Ovary (tissue), 9 donors: Measurements from ENCODE around the gene CTNNBL1. TPM values are rescaled to one million over a fixed set of nuclear protein-coding genes. Genes with fewer than 3 reads are reported as not detected.

ENCODE experiments used
- DNase-seq, 5 donors: peaks; one replicate each; pipeline ENCODE4 v3.0.0-alpha.2; 2019 to 2020
- H3K27ac ChIP-seq, 2 donors: fragments of 200-600 bp; one replicate each; pipeline versions ENCODE4 v1.5.1 to v1.8.0; 2019 to 2022
- H3K27me3 ChIP-seq: fragments of 200-600 bp; one replicate; pipeline ENCODE4 v1.8.0; 2022
- H3K36me3 ChIP-seq: fragments of 200-600 bp; sonication (generic); one replicate; pipeline ENCODE4 v1.5.1; 2019
- H3K4me1 ChIP-seq: one replicate; pipeline ENCODE4 v1.8.1; 2013; ENCODE audit warnings: mild to moderate bottlenecking, moderate library complexity; ENCODE audit not compliant: insufficient read depth
- H3K4me3 ChIP-seq: fragments of 200-600 bp; sonication (generic); one replicate; pipeline ENCODE4 v1.5.1; 2017
- H3K9me3 ChIP-seq, 2 donors: fragments of 200-600 bp in 1 of 2; sonication (generic) in 1 of 2; one replicate each; pipeline versions ENCODE4 v1.5.1 to v1.8.1; 2013 to 2019; ENCODE audit warnings: mild to moderate bottlenecking in 1 of 2, moderate library complexity in 1 of 2
- CTCF ChIP-seq, 3 donors: fragments of 450-650 bp in 2 of 3; fragments of 200-600 bp in 1 of 3; IDR thresholded peaks; one replicate each; pipeline versions ENCODE4 v1.5.1 to v1.8.0; 2016 to 2022; ENCODE audit warnings: antibody characterized with exemption in 3 of 3, mild to moderate bottlenecking in 1 of 3
- EP300 ChIP-seq: sonication (generic); formaldehyde crosslinking; IDR thresholded peaks from one replicate; pipeline ENCODE4 v1.6.1; 2017; ENCODE audit warnings: antibody characterized with exemption
- POLR2A ChIP-seq: fragments of 450-650 bp; IDR thresholded peaks from one replicate; pipeline ENCODE4 v1.6.1; 2017; ENCODE audit warnings: antibody characterized with exemption, mild to moderate bottlenecking, moderate library complexity
- WGBS, 3 donors: extraction: QIAGEN DNeasy Blood & Tissue Kit in 1 of 3; methylation state at CpG; one replicate each; pipeline versions ENCODE4 v1.1.5 to v1.1.7; 2013 to 2017; 5-methylcytosine and 5-hydroxymethylcytosine counted together
- intact Hi-C, 4 donors: fragments of 100-400 bp; cut with DNase I; formaldehyde crosslinking; loops; one replicate each; pipeline versions ENCODE4 v1.11.0 to v1.15.1; 2022 to 2023
- polyA plus RNA-seq, 2 donors: library from polyadenylated mRNA; stranded (reverse); fragments of 200-250 nt in 1 of 2; fragments of 350-450 nt in 1 of 2; fragmentation: Illumina TruSeq in 1 of 2; extraction: RNeasy Lipid Tissue Mini Kit (QIAGEN cat#74804) in 1 of 2; gene quantifications; one replicate each; pipeline ENCODE4 v1.2.3, GENCODE V29; 2013 to 2014
- total RNA-seq, 7 donors: library from RNA; depleted of rRNA in 2 of 7; stranded (reverse); fragments of >200 nt in 2 of 7; fragmentation: NEBNext Ultra II Directional in 3 of 7; extraction: Animal tissue kit (Norgen Biotek cat#: 25700) in 3 of 7; gene quantifications; one replicate each; pipeline versions ENCODE4 v1.1.0 to v1.2.4, GENCODE V29; 2016 to 2023
- donor health status: DM: no; HTN: no; CAD: no; lungs with moderate emphysema.
- donor health status: DM: no; HTN: no; CAD: no.
- donor health status: Bipolar disorder and iron deficiency.
- donor health status: DM: yes; HTN: yes; CAD: no.
- donor health status: DM: no; HTN: no; CAD: no.
- donor health status: DM: yes; HTN: yes; CAD: no.

Gene CTNNBL1
- total and polyA plus RNA-seq, 9 donors = 17.3 to 58.7 (median 42.3) TPM

- H3K9me3 ChIP-seq = no peaks in the 10 kb centered on the region
- no peak overlapping the region for H3K27ac ChIP-seq
- TF ChIP-seq EP300 (no peak), POLR2A (no peak), CTCF (IDR thresholded peaks at IDR 0.05) (no peak)
- DNase-seq = no peak
- H3K36me3 ChIP-seq = no peaks in the 10 kb centered on the region
- H3K4me3 ChIP-seq = no peak overlapping the region
- intact Hi-C loops = no loop called here
- peaks cover 9% of the 10 kb centered on the region for H3K4me1 ChIP-seq
- H3K27me3 ChIP-seq = no peaks in the 10 kb centered on the region
- WGBS, 3 donors = 77 to 82% (median 81%) methylated on average over 6 of the region's 6 CpGs
Measured at GRCh38 chr20:37759052-37759553, 65.3 kb downstream of the CTNNBL1 start.

GRCh38 chr20:37759761-37760209, 66.0 kb downstream of the CTNNBL1 start:
- H3K36me3 ChIP-seq = no peaks in the 10 kb centered on the region
- no peak for DNase-seq
- no peak for TF ChIP-seq POLR2A
- TF ChIP-seq EP300 = no peak
- TF ChIP-seq CTCF (IDR thresholded peaks at IDR 0.05) = no peak
- WGBS, 3 donors = 73 to 84% (median 82%) methylated on average over 5 of the region's 5 CpGs
- H3K4me1 ChIP-seq = peaks cover 9% of the 10 kb centered on the region
- intact Hi-C loops = loop anchor here in 1 of 4 donors (10.0 kb wide), 1 partner anchor 1165 kb away; the partner anchor contains the start of gene FAM83D
- H3K27me3 ChIP-seq = no peaks in the 10 kb centered on the region
- H3K27ac ChIP-seq = no peak overlapping the region
- H3K9me3 ChIP-seq = no peaks in the 10 kb centered on the region
- H3K4me3 ChIP-seq = no peak overlapping the region

- no peak overlapping the region for H3K27ac ChIP-seq
- WGBS, 3 donors = 88 to 96% (median 95%) methylated on average over 2 of the region's 2 CpGs
- TF ChIP-seq POLR2A (no peak), CTCF (IDR thresholded peaks at IDR 0.05) (no peak), EP300 (no peak)
Measured at GRCh38 chr20:37760322-37760721, 66.5 kb downstream of the CTNNBL1 start.

GRCh38 chr20:37762716-37763485, 69.1 kb downstream of the CTNNBL1 start:
- intact Hi-C loops = loop anchor here in 1 of 4 donors (10.0 kb wide), 1 partner anchor 1162 kb away; the partner anchor contains the start of gene FAM83D
- H3K36me3 ChIP-seq = no peaks in the 10 kb centered on the region
- no peak for DNase-seq
- no peak overlapping the region for H3K4me3 ChIP-seq
- no peaks in the 10 kb centered on the region for H3K9me3 ChIP-seq
- peaks cover 12% of the 10 kb centered on the region for H3K4me1 ChIP-seq
- WGBS, 3 donors = 38 to 71% (median 42%) methylated on average over 4 of the region's 4 CpGs
- TF ChIP-seq EP300 (no peak), CTCF (IDR thresholded peaks at IDR 0.05) (no peak), POLR2A (no peak)
- no peaks in the 10 kb centered on the region for H3K27me3 ChIP-seq
- H3K27ac ChIP-seq = no peak overlapping the region

More at GRCh38 chr20:37760322-37760721, 66.5 kb downstream of the CTNNBL1 start:
- Histone ChIP-seq H3K36me3 (no peaks in the 10 kb centered on the region), H3K27me3 (no peaks in the 10 kb centered on the region), H3K4me3 (no peak overlapping the region), H3K4me1 (peaks cover 12% of the 10 kb centered on the region), H3K9me3 (no peaks in the 10 kb centered on the region)
- no peak for DNase-seq
- intact Hi-C loops = loop anchor here in 1 of 4 donors (10.0 kb wide), 1 partner anchor 1164 kb away; the partner anchor contains the start of gene FAM83D
